HL-60 (cell line): Measurements from ENCODE around the gene RSPH9.

ENCODE experiments used
- DNase-seq, 2 experiments: peaks; one replicate each; pipeline ENCODE4 v3.0.0-alpha.2; 2010 to 2020; ENCODE audit warnings: low read depth in 1 of 2, low spot score in 1 of 2
- H3K27ac ChIP-seq: fragments of 250-450 bp; sonication (Bioruptor Pico); replicated peaks from 2 replicates; pipeline ENCODE4 v1.5.1; 2020; ENCODE audit warnings: mild to moderate bottlenecking, moderate library complexity
- H3K27me3 ChIP-seq: fragments of 250-450 bp; sonication (Bioruptor Pico); 2 replicates; pipeline ENCODE4 v1.5.1; 2021; ENCODE audit warnings: mild to moderate bottlenecking, moderate library complexity; ENCODE audit not compliant: insufficient read depth, poor library complexity, severe bottlenecking
- H3K4me3 ChIP-seq: replicated peaks from 2 replicates; pipeline ENCODE4 v1.5.1; 2011; ENCODE audit warnings: mild to moderate bottlenecking, control low read depth, low read length; ENCODE audit not compliant: insufficient read depth
- CTCF ChIP-seq: IDR thresholded peaks from one replicate; pipeline ENCODE4 v1.5.1; 2011; ENCODE audit warnings: low read length, control low read depth, inconsistent platforms; ENCODE audit not compliant: insufficient read depth
- GABPA ChIP-seq: IDR thresholded peaks from 2 replicates; pipeline ENCODE4 v1.6.1; 2012; ENCODE audit warnings: low read depth
- POLR2AphosphoS5 ChIP-seq: IDR thresholded peaks from 2 replicates; pipeline ENCODE4 v1.6.1; 2012; ENCODE audit warnings: low read depth
- REST ChIP-seq: IDR thresholded peaks from 2 replicates; pipeline ENCODE4 v1.6.1; 2012; ENCODE audit warnings: low read depth; ENCODE audit not compliant: insufficient replicate concordance
- SPI1 ChIP-seq: IDR thresholded peaks from 2 replicates; pipeline ENCODE4 v1.6.1; 2012; ENCODE audit warnings: low read depth, mild to moderate bottlenecking, borderline replicate concordance
- long read RNA-seq: library from polyadenylated mRNA; unstranded; transcript quantifications from one replicate; pipeline ENCODE4 v2.0.0, GENCODE V29; 2020

The RSPH9 gene
- long read RNA-seq, partial matches to known transcripts, result 0 of 1 reads
- long read RNA-seq, other reads (novel, unspliced or antisense), result 1 of 1 reads

GRCh38 chr6:43644940-43645612 is at the start of gene RSPH9:
TSS of gene RSPH9 (plus strand) at chr6:43645036. CDS start at chr6:43645099, 63 bp downstream.
- Histone ChIP-seq H3K4me3 (no peak within 1 kb of the TSS), H3K27ac (no peak within 1 kb of the TSS), H3K27me3 (no peaks in the 10 kb centered on the region)
- TF ChIP-seq SPI1 (no peak), GABPA (no peak), REST (no peak), CTCF (no peak), POLR2AphosphoS5 (no peak)
- no peak for DNase-seq

GRCh38 chr6:43600595-43600994 is 44.2 kb upstream of the RSPH9 start:
- Histone ChIP-seq H3K27me3 (no peaks in the 10 kb centered on the region), H3K27ac (no peak overlapping the region), H3K4me3 (no peak overlapping the region)
- TF ChIP-seq GABPA (no peak), CTCF (no peak), POLR2AphosphoS5 (no peak), REST (no peak), SPI1 (no peak)
- no peak for DNase-seq

- DNase-seq, result no peak
- H3K27me3 ChIP-seq, result no peaks in the 10 kb centered on the region
- TF ChIP-seq GABPA (no peak), SPI1 (no peak), REST (no peak), CTCF (no peak), POLR2AphosphoS5 (no peak)
- no peak overlapping the region for H3K4me3 ChIP-seq
- no peak overlapping the region for H3K27ac ChIP-seq
Observed at GRCh38 chr6:43604174-43604573, 40.7 kb upstream of the RSPH9 start.
